GM21786 (cell line): ENCODE results near the gene FMN1.

Experiments
- ATAC-seq: cut with Tn5 transposase; IDR thresholded peaks from one replicate; pipeline ENCODE4 v1.9.1; 2021; ENCODE audit not compliant: unreplicated experiment

Gene FMN1

DNA sequence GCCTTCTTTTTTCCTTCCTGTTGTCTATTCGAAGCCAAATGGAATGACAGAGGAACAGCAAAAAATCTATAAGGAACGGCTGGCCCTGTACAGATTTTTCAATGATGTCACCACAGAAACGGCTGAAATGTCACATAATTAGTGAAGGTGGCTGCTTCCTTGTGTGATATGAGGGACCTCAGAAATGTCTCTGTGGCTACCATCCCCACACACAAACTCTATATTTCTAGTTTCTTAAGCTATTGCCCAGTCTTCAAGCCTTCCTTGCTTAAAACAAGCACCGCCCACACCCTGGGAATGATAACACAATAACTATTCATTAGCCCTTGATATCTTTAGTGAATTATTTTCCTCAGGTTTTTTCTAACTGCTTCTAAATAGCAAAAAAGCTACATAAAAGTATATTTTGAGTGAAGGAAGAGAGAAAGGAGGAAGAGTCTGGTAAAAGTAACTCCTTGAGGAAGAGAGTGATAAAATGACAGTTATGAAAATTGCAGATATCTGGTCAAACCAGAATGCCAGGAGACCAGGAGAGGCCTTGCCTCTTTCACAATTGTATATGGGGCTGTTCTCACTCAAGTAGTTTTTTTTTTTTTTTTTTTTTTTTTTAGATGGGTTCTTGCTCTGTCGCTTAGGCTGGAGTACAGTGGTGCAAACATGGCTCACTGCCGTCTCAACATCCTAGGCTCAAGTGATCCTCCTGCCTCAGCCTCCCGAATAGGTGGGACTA is 38.7 kb downstream of the FMN1 start:
- ATAC-seq: no peak

DNA sequence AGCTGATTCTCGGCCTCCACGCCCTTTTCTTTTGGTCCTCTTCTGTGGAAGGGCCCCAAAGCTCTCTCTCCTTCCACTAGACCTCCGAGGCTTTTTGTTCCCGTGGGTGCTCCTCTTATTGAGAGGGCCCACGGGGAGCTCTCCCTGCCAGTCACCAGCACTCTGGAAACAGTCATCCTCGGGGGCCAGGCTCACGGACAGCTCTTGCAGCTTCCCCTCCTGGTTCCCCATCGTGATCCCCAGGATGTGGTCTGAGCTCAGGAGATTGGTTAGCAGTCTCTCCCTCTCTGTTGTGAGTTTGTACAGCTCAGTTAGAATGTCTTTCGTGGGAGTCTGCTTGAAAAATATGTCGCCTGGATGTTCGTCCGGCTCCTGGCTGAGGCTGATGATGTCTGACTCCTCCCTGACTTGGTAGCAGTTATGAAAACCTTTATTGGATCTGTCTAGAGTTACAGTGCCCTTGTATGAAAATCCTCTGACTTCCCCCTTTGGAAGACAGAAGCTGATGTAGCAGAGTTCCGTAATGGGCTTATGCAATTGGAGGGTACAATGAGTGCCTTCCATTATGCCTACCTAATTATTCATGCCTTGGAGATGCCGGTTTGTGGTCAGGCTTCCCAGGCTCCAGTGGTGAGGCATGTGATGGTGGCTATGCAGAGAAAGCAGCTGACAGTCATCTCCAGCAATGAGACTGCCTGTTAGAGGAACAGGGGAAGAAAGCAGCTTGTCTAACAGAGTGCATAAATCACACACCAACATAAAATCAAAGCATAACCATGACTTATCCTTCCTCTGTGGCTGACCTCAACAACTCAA is 40.0 kb downstream of the FMN1 start:
- no peak for ATAC-seq

DNA sequence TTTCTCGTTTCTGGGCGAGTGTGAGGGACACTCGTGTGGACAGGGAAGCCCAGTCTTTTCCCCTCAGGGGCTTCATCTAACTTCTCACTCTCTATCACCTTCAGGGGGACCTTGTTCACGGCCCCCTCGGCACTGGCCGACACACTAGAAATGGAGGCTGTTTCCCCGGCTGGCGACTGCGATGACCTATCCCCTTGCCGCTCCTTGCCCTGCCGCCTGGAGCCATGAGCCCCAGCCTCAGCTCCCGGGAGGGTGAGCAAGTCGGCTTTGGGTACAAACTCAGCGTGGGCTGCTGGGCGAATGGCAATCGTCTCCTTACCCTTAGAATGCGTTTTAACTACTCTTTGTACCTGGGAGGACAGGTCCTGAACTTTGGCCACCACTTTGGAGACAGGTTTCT is 41.0 kb downstream of the FMN1 start:
- no peak for ATAC-seq

DNA sequence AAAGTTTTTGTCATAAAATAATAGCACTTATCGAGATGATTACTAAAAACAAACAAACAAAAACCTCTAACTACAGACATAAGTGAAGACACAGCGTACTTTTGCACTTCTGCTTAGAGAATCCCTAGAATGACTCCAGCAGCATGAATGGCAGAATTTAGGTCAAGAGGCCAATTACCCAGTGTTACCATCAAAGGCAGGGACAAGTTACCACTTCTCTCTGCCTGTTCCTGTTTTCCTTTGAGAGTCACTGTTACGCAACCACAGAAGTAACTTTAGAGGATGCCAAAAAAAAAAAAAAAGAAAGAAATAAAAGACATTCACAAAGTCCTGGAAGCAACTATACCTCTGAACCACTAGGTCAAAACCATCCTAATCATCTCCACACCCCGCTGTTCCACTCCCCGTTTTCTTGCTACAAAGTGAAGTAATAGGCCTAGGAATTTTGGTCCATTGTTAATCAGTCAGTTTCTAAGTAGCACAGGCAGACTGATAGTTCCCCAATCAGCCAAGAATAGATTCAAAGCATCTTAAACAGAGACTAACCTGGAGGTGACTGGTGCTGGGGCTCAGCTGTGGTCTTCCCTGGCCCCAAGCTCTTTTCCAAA is 41.9 kb downstream of the FMN1 start:
- no peak for ATAC-seq

DNA sequence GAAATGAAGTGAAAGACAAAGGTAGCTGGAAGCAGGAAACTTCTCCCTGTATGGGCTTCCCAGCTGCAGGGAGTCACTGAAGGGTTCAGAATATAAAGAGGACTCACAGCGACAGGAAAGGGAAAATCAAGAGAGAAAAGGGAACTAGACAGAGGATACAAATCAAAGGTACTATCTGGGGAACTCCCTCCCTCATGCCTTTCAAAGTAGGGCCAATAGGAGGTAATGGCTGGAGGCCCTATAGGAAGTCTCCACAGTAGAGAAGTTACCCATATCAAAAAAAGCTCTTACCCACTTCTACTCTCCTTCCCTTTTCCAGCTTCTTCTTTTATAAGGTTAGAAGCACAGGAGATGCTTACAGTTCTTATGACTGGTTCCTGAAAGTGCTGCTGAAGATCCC is 43.5 kb downstream of the FMN1 start:
- ATAC-seq: no peak

DNA sequence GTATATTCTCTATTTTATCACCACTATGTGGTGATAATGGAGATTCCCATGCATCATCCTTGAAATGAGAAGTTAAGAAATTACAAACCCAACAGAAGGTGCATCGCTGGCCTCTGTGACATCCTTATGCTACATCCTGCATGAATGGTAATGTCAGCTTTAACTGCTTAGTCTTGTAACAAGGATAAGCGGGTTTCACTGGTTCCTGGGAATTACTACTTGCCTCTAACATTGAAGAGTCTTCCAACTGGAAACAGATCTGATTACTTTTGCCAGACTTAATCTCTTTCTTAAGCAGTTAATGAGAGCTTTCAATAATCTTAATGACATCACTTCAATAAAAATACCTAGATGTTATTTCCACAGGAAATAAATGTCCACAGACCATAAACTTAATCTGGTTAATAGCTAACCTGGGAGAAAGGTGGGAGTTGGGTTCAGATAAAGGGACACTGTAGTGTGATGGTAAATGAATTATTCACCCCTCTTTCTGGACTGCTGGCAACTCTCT is 44.0 kb downstream of the FMN1 start:
- ATAC-seq: no peak

DNA sequence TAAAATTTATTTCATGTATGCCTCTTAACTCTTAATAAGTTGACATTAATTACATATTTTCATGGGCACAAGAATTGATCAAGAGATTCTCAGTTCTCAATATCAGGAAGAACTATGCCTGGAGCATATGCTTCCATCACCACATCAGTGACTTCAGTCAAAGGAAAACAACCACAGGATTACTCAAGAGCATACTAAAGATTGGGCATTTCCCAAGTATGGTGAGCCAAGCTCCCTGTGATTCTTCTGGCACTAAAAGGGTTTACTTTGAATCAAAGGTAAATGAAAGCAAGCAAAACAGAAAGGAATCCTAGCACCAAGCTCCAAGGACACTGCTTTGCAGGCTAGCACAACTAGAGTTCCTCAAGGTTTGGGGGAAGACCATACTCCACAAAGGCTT is 44.6 kb downstream of the FMN1 start:
- ATAC-seq: no peak

DNA sequence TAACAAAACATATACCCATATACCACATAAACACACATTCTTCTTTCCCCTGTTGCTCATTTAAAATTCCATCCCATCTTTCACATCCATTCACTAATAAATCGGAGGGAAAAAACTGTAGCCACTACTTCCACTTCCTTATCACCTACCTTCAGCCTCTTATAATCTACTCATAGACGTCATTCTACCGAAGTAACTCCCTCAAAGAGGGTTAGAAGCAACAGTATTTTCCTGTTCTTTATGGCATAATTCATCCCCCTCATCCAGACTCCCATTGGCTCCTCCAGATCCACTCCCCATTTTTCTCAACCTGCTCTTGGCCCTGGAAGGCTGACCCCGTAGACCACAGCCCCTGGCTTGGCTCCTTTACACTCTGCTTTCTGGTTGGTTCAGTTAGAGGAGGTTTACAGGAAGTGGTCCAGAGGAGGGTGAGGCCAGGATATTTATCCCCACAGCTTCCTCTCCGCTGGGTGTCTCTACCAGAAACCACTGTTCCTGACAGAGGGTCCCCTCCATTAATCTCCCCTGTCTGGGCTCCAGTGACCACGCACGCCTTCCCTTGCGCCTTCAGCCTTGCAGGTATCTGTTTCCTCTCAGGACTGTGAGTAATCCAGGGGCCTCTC is 46.3 kb downstream of the FMN1 start:
- ATAC-seq: no peak

DNA sequence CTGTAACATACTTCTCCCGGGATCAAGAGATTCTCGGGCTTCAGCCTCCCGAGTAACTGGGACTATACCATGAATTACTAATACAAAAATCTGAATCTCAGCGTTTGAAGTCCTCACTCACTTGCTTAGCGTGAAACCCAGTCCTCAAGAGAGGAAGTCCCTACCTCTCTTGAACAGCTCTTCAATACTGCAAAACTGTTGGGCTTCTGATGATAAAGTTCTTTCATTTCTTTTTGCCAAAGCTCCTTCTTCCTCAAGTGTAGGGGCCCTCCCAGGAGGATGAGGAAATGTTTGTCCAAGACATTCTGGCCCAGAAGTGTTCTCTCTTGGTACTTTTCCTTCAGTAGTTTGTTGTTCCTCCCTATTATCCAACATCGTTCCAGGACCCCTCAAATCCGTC is 48.5 kb downstream of the FMN1 start:
- ATAC-seq: no peak

DNA sequence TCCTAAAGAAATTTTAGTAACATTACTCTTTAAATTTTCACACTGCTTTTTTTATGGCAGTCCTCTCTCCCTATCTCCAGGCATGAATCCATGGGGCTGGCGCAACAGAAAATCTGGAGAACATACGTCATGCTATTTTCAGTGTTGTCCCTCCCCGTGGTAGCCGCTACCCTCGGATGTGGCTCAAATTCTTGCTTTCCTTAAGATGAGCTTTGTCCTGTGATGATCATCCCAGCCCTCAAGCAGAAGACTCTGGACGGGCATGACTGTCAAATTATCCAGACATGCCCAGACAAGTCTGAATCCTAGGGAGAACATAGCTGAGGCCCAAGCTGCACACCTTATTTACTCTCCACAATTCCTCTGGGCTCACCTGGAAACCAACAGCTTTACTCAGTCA is 49.1 kb downstream of the FMN1 start:
- no peak for ATAC-seq

DNA sequence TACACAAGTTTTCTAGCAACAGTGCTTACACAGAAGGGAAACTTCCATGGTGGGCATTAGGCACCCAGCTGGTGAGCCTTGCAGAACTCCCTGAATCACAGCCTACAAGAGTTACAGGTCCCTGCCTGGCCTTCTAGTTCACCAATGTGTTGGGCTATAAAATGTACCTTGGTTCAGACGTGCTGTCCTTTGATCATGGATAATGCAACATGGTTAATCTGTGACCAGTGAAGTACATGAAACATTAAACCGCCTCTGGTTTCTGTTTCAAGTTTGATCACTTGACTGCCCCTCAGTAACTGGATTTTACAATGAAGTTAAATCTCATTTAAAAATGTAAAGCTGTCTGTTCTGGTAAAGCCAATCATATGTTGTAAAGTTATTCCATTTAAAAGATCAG is 51.8 kb downstream of the FMN1 start:
- no peak for ATAC-seq

DNA sequence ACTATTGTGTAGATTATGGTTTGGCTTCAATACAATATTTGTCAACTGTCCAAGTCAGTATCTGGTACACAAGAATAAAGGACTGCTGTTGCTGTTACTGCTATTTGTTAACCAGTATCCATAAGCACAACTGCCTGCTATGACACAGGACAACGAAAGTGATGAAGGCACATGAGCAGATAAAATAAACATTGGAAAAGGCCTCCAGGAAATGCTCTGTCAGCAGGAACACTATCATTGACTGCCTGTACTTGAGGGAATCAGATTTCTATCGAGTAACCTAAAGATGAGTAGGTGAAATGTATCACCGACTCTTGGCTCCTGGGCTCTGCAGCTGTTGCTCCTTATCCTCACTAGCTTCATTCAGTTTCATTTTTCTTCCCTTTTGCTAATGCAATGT is 56.5 kb downstream of the FMN1 start:
- ATAC-seq: no peak

DNA sequence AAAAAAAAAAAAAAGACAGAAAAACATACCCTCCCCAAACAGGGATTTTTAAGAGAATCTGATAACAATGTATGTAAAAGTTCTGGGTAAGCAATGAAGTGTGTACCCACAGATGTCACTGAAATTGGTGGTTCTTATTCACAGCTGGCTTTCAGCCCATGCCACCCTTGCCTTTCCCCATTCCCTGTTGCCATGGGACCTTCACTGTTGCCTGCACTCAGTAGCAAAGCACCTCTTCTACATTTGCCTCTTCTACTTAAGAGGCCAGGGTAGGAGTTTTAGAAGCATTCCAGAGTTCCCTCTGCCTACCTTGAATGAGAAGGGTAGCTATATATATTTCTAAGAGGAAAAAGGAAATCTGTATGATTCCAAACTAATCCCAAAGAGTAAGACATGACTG is 57.4 kb downstream of the FMN1 start:
- ATAC-seq: no peak

DNA sequence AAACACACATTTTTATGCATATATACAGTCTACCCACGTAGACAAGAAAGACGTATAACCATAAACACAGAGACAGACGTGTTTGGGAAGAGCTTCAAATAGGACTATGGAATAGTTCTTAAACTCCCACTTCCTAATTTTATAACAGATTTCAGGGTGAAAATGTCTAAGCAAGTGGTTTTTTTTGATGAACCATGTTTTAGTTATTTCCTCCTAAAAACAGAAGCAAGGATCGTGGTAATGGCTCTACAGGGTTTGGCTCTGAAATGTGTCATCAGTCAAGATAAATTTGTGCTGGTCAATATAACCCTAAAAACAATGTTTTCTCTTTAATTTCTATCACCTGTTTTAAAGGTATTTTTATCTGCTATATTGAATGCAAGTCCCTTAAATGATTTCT is 58.2 kb downstream of the FMN1 start:
- no peak for ATAC-seq

DNA sequence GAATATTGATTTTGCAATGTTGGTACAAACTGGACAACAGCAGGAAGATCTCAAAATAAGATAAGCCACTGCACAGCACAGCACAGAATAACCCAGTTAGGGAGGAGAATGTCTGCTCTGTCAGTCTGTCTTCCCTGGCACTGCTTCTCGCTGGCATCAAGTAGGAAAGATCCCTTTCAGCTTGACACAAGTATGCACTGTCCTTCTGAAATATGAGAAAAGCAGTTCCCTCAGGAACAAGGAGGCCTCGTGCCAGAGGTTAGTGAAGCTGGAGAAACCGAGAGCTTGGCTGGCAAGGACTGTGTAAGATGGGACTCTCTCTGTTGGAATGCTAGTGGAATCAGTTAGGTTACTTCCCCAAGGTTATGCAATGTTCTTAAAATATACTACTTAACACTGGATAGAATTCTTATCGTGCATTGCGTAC is 59.1 kb downstream of the FMN1 start:
- ATAC-seq: no peak

DNA sequence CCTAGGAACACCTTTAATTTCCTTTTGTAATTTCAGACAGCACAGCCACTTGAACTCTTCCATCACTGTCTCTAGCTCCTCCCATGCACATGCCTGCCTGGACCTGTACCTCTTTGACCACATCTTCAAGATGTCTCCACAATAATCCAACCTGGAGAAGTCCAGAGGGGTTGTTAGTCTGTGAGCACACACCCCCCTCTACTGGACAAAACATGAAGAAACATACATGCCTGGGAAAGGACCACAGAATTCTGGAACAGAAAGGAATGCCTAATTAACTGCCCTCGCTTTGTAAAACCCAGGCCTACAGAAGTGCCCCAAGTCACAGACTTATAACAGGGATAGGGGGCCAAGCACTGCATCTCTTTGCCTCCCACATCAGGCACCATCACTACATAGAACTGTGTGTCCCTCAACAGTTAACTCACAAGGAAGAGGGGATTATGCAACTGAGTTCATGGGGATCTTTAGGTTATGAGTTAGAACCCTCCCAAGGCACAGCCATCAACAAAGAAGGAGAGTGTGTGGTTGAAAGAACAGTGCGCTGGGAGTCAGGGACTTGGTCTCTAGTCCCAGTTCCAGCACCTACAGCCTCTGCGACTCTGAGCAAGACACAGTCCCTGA is 61.7 kb downstream of the FMN1 start:
- no peak for ATAC-seq

DNA sequence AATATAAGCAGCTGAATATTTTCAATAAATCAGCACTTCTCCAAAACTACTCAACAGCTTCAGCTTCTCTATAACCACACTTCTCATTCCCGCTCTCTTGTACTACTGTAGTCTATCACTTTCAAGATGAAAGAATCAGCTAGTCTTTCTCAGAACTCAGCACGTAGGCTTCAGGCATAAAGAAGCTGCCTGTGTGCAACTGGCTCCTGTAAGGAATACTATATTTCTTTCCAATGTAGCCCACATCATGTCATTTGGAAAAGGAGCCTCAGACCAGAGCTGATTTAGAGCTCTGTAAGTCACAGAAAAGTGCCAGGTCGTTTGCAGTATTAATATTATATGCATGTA is 62.3 kb downstream of the FMN1 start:
- no peak for ATAC-seq

DNA sequence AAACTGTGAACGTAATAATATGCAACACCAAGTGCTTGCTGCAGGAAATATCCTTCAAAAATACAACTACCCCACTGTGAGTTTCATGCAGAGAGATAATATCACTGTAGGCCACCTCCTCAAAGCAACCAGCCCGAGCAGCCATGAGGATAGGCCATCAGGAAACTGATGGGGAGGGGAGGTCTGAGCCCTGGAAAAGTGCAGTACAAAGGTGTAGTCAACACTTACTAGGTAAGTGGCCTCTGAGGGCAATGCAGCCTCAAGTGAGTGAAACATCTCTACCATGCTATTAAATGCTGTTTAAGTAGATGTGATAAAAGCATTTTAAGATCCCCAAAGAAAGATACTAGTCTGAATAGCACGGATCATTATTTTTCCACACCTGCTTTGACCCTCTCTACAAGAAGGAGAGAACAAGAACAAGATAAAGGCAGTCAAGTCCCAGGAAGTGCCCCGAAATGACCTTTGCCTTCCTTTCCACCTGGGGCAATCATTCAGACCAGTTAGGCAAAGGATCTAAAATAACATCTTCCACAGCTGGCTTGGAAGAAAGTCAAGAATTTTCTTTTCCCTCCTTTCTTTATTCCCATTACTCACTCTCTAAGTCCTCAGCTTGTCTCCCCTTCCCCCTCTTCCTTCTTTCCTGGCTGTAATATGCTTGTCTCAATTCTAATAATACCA is 62.8 kb downstream of the FMN1 start:
- no peak for ATAC-seq

DNA sequence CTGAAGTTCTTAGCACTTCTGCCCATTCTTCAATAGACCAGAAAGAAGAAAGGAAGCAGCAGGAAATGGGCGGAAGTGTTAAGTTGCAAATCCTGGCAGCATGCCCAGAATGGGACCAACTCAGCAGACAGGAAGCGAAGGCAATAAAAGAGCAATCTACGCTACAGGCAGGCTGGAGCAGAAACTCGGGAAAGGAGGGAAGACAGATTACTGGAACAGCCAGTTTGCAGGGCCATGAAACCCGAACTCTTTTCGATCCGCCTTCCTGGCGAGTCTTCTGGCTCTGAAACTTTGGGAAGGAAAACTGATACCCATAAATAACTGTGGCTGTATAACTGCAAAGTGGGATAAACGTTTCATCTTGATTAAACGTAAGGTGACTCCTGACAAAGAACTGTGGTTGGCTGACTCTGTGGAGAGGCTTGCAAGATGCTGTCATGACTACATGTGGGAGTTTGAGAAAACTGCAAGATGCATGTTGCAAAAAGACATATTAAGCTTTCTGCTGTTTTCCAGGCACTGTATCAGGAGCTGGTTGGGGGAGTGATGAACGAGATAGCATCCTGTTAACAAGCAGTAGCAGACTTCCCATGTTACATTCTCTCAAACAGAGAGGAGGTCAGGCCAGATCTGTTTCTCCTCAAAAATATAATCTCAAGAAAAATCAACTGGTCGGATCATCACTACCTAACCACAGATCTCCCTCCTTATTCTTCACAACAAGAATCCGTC is 67.8 kb downstream of the FMN1 start:
- ATAC-seq: no peak
